ENCODE results near the gene ADGRL3.

The ADGRL3 gene

DNA sequence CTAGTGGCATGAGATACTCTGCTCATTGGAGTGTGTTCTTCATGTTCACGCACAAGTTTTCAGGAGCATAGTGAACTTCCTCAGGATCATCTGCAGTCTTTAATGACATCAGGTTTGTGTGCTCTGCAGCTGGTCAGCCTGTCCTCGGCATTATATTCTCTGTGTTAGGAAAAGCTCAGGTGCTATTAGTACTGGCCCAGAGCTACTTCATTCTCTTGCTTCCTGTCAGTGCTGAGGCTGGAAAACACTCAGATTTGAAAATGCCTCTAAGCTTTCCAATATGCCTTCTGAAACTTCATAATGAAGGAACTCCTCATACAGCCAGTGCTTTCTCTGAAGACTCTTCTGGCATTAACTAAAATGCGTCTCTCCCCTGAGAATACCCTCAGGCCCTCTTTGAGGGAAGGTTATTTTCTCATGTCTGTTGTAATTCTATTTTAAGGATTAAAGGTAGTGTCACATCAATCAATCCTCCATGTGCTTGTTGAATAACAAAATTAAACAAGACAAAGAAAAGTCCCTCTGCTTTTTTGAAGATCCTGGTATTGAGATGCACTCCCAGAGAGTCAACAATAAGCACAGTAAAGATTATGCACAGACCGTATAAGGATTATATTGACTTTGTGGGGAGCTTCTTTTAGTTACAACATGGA lies 666.4 kb downstream of the ADGRL3 start:
- no peak for DNase-seq (ENCODE audit: low read depth in 1 of 2, low spot score in 1 of 2)

DNA sequence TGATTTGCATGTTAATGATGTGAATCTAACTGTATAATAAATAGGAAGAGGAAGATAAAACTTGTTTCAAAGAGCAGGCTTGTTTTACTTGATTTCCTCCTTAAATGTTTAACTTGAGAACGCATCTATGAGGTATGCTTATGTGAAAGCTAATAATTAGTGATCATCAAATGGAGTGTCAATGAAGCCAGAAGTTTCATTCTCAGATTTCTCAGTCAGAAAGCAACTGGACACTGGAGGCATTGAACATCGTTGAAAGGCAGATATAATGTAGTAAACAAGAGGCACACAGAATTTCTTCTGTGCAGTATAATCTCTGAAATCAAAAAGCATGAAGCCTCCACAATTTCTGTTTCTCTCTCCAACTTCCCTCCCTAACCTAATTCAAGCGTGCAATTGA lies 672.9 kb downstream of the ADGRL3 start:
- DNase-seq (ENCODE audit: low read depth in 1 of 2, low spot score in 1 of 2) = no peak

DNA sequence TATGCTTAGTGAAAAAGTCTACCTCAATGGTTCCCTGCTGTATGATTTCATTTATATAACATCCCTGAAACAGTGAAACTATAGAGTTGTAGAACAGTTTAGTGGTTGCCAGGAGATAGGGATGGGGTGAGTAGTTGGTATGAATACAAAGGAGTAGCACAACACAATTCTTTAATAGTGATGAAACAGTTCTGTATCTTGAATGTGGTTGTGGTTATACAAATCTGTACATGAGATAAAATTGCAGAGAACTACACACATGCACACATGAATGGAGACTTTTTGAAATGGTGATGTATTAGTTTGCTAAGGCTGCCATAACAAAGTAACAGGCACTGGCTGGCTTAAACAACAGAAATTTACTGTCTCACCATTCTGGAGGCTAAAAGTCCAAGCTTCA lies 677.1 kb downstream of the ADGRL3 start:
- no peak for DNase-seq (ENCODE audit: low read depth in 1 of 2, low spot score in 1 of 2)

DNA sequence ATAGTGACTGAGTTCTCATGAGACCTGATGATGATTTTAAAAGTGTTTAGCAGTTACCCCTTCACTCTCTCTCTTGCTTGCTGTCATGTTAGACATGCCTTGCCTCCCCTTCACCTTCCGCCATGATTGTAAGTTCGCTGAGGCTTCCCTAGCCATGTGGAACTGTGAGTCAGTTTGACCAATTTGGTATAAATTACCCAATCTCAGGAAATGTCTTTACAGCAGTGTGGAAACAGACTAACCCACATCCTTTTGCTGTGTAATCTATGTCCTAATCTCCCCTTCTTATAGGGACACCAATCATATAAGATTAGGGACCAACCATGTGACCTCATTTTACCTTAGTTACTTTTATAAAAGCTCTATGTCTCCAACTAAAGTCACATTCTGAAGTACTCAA lies 677.8 kb downstream of the ADGRL3 start:
- DNase-seq (ENCODE audit: low read depth in 1 of 2, low spot score in 1 of 2) = no peak

DNA sequence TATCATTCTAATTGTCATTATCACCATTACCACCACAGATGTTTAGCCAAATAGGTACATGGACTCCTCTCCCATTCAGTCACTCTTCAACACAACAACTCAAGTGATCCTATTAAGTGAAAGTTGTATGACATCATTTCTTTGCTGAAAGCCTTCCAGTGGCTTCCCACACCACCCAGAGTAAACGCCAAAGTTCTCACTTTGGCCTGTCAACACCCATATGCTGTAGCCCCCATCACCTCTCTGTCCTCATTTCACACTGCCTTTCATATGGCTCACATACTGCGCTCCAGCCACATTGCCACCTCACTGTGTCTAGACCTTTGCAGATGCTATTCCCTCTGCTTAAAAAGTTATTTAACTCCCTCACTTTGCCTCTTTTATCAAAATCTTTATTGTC lies 682.3 kb downstream of the ADGRL3 start:
- no peak for DNase-seq (ENCODE audit: low read depth in 1 of 2, low spot score in 1 of 2)

DNA sequence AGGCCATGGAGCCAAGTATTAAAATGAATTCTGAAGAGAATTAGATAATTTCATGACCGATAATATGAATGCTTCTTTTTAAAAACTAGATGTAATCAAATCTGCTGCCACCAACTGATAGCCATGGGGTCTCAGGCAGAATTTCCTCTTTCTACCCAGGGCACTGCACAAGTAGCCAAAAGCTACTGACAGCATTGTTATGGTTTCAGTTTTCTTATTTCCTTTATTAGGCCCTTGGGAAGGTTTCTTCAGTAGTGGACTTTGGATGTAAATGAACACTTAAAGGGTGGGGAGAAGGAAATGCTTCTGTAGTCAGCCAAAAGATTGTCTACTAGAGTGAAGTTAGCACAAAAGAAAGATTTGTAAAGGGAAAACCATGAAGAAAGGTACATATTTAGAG lies 686.0 kb downstream of the ADGRL3 start:
- no peak for DNase-seq (ENCODE audit: low read depth in 1 of 2, low spot score in 1 of 2)

DNA sequence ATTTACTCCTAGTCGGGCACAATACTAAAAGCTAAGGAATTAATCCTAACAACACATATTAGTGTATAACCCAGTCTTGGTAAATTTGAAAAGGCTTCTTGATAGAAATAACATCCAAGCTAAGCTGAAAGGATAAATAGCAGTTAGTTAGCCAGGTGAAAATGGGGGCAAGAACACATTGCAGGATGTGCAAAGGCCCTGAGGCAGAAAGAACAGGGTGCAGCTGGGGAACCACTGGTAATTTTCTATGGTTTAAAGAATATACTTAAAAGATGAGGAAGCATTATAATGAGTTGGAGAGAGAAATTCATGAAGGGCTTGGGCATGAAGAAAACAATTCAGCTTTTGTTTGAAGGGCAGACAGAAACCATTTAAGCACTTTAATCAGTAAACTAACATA lies 689.0 kb downstream of the ADGRL3 start:
- no peak for DNase-seq (ENCODE audit: low read depth in 1 of 2, low spot score in 1 of 2)

DNA sequence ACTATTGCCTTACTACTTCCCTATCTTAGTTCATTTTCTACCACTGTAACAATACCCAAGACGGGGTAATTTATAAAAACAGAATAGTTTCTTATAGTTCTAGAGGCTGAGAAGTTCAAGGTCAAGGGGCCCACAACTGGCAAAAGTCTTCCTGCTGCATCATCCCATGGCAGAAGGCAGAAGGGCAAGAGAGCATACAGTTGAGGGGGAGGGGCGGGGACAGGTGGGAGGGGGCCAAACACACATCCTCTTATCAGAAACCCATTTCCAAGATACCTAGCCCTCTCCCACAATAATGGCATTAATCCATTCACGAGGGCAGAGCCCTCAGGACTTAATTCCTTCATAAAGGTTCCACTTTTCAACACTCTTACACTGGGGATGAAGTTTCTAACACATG lies 690.2 kb downstream of the ADGRL3 start:
- DNase-seq (ENCODE audit: low read depth in 1 of 2, low spot score in 1 of 2) = no peak

DNA sequence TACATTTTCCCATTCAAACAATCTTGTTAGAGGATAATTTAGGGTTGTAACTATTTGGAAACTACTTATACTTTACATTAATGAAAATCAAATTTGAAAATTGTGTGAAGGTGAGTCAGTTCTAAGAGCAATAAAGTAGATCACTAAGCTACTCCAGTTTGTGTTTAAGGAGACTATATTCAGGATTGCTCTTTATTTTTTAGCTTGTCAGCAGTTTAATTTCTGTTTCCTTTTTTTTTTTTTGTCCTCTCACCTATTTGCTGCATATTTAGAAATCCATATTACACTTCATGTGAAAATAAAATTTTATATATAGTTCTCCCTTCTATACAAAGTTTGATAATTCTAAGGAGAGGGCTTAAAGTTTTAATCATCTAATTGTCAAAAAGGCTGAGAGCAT lies 691.8 kb downstream of the ADGRL3 start:
- no peak for DNase-seq (ENCODE audit: low read depth in 1 of 2, low spot score in 1 of 2)

DNA sequence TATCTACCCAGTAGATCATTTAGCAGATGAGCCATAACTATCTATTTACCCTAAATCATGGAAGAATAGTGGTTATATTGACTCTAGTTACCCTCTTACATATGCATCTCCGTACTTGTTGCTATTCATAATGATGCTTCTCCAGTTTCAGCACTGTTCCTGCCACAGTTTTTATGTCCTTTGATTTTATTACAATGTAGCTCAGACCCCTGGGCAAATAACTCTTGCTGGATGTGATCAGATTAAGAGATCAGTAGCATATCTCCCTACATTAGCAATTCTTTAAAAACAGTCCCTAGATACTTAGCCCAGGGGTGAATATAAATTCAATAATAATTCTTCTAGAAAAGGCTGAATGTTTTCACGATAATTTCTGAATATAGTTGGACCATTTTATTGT lies 696.5 kb downstream of the ADGRL3 start:
- no peak for DNase-seq (ENCODE audit: low read depth in 1 of 2, low spot score in 1 of 2)

DNA sequence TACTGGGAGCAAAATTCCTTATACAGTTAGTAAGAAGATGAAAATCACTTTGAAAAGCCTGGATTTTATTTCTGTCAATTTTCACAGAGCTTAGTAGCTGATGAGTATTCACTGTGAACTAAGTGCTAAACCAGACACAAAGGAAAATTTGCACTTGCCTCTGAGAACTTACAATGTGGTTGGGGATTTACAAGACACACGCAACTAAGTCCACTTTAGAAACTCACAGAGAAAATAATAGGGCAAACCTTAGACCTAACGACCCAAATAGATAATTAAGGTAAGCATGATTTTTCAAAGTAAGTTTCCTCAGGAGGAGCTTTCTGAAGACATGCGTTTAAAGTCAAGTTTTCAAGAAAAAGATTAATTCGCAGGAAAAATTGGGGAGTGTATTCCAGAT lies 708.9 kb downstream of the ADGRL3 start:
- DNase-seq (ENCODE audit: low read depth in 1 of 2, low spot score in 1 of 2) = no peak

DNA sequence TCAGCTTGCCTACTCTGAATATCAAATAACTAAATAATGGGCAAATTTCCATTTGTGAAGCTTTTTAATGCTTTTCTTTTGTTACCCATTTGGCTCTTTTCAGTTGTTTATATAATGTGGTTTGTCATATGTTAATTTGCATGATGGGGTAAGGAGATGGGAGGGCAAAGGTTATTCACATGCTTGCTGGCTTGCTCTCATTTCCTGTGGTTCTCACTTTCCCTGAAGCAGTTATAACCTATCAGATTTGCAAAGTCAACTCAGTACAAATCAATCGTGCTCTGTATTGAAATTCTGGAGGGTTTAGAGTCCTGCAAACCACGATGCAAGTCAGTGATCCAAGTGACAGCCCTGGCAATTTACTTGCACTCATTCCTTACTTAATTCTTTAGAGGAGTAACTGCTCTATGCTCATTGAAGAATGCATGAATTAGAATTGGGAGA lies 711.2 kb downstream of the ADGRL3 start:
- DNase-seq (ENCODE audit: low read depth in 1 of 2, low spot score in 1 of 2) = no peak

DNA sequence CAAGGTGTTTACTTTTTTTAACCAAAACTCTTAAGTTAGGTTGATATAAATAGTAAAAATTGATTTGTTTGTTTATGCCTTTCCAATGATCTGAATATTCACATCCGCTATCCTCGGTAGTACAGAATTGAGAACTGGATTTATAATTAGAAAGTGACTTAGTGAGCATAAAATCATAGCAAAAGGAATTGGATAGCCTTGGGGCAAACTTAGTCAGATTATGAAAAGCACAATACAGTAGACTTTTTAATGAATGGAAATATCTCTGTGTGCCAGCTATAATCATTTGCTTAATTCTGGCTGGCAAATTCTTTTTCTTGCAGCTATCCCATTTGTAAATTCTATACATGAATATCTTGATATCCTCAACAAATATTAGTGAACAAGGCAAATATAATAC lies 713.5 kb downstream of the ADGRL3 start:
- DNase-seq (ENCODE audit: low read depth in 1 of 2, low spot score in 1 of 2) = no peak

DNA sequence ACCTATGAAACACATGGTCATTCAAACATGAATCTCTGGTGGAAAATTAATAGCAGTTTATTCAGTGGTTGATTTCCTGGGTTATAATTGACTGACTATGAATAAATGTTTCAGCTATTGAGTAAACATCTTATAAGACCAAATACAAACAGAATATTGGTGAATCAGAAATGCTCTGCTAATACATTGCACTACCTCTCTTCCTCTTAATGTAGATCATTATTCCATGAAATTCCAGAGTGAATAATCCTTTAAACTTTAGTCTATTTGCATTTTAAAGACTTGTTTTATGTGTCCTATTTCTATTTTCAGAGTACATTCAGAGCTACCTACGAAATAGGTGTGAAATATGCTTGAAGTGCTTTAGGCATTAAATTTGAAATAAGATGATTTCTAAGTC lies 715.4 kb downstream of the ADGRL3 start:
- DNase-seq (ENCODE audit: low read depth in 1 of 2, low spot score in 1 of 2) = no peak

DNA sequence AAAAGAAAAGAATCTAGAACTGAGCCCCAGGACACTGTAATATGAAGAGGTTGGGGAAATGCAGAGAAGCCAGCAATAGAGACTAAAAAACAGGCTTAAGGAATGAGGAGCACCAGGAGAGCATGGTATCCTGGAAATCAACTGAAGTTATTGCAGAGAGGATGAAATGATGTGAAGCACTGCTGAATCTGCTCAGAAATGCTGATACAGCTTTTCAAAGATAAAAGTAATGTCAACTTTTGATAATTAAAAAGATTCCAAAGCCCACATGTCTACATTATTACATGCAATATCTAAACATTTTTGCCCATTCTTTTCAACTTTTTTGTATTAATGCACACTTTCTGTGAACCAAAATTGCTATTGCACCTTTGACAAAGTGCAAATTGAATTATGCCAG lies 718.4 kb downstream of the ADGRL3 start:
- no peak for DNase-seq (ENCODE audit: low read depth in 1 of 2, low spot score in 1 of 2)

DNA sequence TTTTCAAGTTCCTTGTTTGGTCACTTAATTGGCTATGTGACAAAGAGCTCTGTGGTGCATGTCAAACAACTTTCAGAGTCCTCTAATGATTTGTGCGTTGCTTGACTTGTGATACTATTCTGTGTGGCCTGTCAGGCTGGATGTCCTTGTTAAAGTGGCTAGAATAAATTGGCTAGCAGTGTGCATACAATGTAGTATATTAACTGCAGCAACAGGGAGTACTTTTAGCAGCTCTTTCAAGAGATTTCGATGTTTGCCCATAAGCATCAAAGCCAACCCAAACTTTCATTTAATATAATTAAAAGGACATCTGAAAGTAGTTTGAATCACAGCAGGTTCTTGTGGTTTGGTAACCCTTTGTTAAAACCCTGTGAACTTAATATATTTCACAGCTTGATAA lies 718.9 kb downstream of the ADGRL3 start:
- DNase-seq (ENCODE audit: low read depth in 1 of 2, low spot score in 1 of 2) = no peak

DNA sequence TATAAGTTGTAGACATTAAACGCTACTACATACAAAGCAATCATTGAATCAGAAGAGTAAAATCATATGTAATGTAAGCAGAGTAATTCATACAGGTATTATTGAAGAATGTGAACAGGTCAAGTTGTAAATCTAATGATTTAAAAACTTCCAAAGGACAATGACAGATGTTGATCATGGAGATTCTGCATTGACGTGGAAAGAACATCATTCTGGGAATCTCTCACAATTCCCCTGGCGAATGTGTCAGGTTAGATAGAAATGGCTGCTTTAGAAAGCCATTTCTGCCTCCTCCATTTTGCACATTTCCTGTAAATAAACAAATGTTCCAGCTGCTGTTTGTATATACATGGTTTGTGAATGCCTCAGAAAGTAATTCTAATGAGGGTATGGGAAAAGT lies 719.4 kb downstream of the ADGRL3 start:
- DNase-seq (ENCODE audit: low read depth in 1 of 2, low spot score in 1 of 2) = no peak

DNA sequence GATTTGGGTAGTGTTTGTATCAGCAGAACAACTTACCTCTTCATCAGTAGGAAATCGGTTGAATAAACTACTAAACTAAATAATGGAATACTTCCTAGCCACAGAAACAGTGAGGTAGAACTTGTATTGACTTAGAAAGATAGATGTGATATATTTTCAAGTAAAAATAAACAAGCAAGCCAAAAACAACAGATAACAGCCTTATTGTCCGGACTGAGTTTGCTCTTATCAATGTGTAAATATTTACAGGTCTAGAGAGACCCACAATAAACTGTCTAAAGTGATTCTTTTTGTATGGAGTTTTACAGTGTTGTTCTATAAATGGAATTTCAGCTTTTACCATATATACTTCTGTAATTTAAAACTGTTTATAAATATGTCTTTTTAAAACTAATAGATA lies 721.8 kb downstream of the ADGRL3 start:
- no peak for DNase-seq (ENCODE audit: low read depth in 1 of 2, low spot score in 1 of 2)

DNA sequence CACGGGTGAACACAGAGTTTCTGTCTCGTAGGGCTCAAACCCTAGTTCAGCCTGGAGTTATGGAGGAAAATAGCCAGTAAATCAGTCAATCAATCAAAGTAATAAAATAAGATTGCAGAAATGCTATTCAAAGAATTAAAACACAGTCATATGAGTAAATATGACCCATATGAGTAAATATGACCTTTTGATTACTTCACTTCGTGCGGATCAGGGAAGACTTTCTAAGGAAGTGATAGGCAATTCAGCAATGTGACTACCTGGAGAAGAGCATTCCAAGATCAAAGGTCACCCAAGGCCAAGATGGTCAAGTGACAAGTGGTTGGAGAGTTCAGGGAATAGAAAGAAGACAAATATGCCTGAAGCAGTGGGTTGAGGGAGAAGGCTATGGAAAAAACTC lies 722.6 kb downstream of the ADGRL3 start:
- no peak for DNase-seq (ENCODE audit: low read depth in 1 of 2, low spot score in 1 of 2)

DNA sequence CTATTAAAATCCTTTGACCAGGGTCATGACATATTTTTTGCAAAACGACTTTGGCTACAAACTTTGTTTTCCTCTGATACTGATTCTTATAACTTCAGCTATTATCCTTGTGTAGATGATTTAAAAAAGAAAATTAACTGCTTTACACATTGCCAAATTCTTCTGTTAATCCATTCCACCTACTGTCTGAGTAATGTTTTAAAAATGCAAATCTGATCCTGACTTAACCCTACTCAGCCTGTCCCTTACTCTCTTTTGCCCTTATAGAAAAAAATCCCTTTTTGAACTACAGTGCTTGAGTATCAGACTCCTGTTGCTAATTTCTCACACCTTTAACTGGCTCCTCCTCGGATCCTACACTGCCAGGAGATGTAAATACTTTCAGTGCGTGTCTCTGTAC lies 723.1 kb downstream of the ADGRL3 start:
- no peak for DNase-seq (ENCODE audit: low read depth in 1 of 2, low spot score in 1 of 2)

DNA sequence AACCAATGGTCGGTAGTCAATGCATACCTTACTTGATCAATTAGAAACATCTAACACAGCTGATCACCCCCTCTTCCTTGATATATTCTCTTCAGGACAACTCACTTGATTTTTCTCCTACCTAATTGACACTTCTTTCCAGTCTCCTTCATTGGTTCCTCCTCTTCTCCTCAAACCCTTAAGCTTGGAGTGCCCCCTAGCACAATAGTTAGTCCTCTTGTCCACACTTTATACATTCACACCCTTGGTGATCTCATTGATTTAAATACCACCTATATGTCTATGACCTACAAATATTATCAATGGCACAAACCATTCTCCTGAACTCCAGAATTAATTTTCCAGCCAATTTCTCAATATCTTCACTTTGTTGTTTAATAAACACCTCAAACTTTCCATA lies 724.0 kb downstream of the ADGRL3 start:
- no peak for DNase-seq (ENCODE audit: low read depth in 1 of 2, low spot score in 1 of 2)

DNA sequence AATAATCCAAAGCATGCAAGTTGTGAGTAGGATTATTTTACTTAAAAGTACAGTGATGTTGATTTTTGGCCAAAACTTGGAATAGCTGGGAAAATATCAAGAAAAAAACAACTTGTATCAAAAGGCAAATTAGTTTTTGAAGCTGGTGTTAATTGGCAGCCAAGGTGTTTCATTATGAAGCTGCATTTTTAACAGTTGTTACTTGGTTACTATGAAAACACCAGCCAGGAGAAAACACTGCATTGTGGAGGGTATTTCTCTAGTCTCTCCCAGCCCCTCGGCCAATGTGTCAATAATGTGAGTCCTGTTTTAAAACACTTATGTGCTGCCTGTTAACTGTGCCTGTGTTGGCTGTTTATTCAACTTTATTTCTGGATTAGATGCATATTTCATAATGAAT lies 733.4 kb downstream of the ADGRL3 start:
- DNase-seq (ENCODE audit: low read depth in 1 of 2, low spot score in 1 of 2) = no peak

DNA sequence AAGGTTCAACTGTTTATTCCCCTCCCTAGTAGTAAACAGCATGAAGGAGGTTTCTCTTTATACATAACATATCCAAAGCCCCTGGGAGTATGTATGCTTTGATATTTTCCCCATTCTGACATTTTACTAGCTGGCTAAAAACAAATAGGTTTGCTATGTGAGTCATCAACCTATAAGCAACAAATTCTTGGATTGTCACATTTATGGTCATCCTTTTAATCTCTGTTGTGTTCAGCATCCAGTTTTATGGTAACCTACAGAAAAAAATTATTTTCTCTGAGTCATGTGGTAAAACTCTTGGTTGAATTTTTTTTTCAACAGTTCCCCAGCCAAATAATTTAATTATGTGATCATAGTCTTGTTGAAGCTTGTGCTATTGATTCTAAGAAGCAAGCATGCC lies 734.1 kb downstream of the ADGRL3 start:
- no peak for DNase-seq (ENCODE audit: low read depth in 1 of 2, low spot score in 1 of 2)

Measured in activated T-helper 1 cell treated with anti-CD3 and anti-CD28 coated beads, Interleukin-2, amount 50 U/mL, for 16 hours (primary cell).